Left ventricle myocardium inferior (tissue), 1 donor: ENCODE measurements around the gene MT1E. TPM values are rescaled to one million over a fixed set of nuclear protein-coding genes. Genes with fewer than 3 reads are reported as not detected.
A peak's percentile ranks its signal among the peaks of the same experiment; 100 is the strongest.

ENCODE experiments used
- DNase-seq: peaks from one replicate; pipeline ENCODE4 v3.0.0-alpha.2; 2020
- H3K27ac ChIP-seq: fragments of 200-600 bp; replicated peaks from 2 replicates; pipeline ENCODE4 v1.8.0; 2021
- H3K27me3 ChIP-seq: fragments of 200-600 bp; 2 replicates; pipeline ENCODE4 v1.8.0; 2021; ENCODE audit warnings: low read depth
- H3K36me3 ChIP-seq: fragments of 200-600 bp; 2 replicates; pipeline ENCODE4 v1.8.0; 2021
- H3K4me1 ChIP-seq: fragments of 200-600 bp; 2 replicates; pipeline ENCODE4 v1.8.0; 2021
- H3K4me3 ChIP-seq: fragments of 200-600 bp; 2 replicates; pipeline ENCODE4 v1.8.0; 2021; ENCODE audit warnings: mild to moderate bottlenecking, moderate library complexity
- H3K9me3 ChIP-seq: fragments of 200-600 bp; replicated peaks from 2 replicates; pipeline ENCODE4 v1.8.0; 2021
- CTCF ChIP-seq: fragments of 200-600 bp; IDR thresholded peaks from 2 replicates; pipeline ENCODE4 v1.8.0; 2021; ENCODE audit warnings: antibody characterized with exemption, mild to moderate bottlenecking, borderline replicate concordance
- intact Hi-C: fragments of 100-400 bp; cut with micrococcal nuclease; formaldehyde crosslinking; loops from one replicate; pipeline ENCODE4 v1.11.0; 2022
- total RNA-seq: library from RNA; stranded (reverse); fragmentation: NEBNext Ultra II Directional; extraction: Animal tissue kit (Norgen Biotek cat#: 25700); gene quantifications from one replicate; pipeline ENCODE4 v1.2.1, GENCODE V29; 2021
- donor health status: DM: no; HTN: yes; CAD: no; lungs with severe emphysema.

The MT1E gene
- total RNA-seq, 1 donor from 2014 or later: 126 TPM

- Histone ChIP-seq H3K9me3 (no peaks in the 10 kb centered on the region), H3K4me1 (no peaks in the 10 kb centered on the region), H3K4me3 (no peak overlapping the region), H3K36me3 (no peaks in the 10 kb centered on the region), H3K27me3 (peaks cover 61% of the 10 kb centered on the region), H3K27ac (no peak overlapping the region)
- TF ChIP-seq CTCF: no peak
- no peak for DNase-seq
- intact Hi-C loops: no loop called here
Measured at GRCh38 chr16:56583351-56584168, 42.0 kb upstream of the MT1E start.

DNA sequence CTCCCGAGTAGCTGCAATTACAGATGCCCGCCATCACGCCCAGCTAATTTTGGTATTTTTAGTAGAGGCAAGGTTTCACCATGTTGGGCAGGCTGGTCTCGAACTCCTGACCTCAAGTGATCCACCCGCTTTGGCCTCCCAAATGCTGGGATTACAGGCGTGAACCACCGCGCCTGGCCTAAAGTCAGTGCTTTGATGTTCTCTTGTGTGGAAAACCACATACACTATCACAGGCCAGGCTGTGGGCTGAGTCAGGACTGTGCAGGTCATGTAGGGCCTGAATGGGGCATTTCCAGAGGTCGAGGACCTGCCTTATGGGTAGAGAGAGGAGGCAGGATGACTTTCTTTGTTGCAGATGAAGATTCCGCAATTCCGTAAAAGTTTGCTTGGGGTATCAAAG is 41.3 kb upstream of the MT1E start:
- peaks cover 5% of the 10 kb centered on the region for H3K4me1 ChIP-seq
- no peak for TF ChIP-seq CTCF
- intact Hi-C loops: no loop called here
- no peak for DNase-seq
- peaks cover 68% of the 10 kb centered on the region for H3K27me3 ChIP-seq
- no peak overlapping the region for H3K27ac ChIP-seq
- H3K4me3 ChIP-seq: no peak overlapping the region
- H3K9me3 ChIP-seq: no peaks in the 10 kb centered on the region
- H3K36me3 ChIP-seq: no peaks in the 10 kb centered on the region

DNA sequence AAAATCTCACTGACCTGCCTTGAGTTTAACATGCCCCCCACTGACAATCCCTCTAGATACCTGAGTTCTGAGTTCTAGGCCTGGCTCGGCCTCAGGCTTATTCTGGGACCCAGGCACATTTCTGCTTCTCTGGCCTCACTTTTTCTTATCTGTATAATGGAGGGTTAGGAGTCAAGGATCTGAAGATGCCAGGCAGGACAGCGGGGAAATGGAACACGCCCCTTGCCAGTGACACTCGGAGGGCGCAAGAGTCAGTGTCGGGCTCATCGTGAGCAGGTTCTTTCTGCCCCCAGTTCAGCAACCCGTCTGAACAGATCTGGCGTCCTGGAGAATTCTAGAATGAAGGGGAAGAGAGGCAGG is 36.8 kb upstream of the MT1E start:
- peak overlapping the region; percentile 66 for H3K4me3 ChIP-seq
- peaks cover 3% of the 10 kb centered on the region for H3K9me3 ChIP-seq
- TF ChIP-seq CTCF: no peak
- peaks cover 70% of the 10 kb centered on the region for H3K27me3 ChIP-seq
- H3K36me3 ChIP-seq: no peaks in the 10 kb centered on the region
- intact Hi-C loops: no loop called here
- no peak overlapping the region for H3K27ac ChIP-seq
- no peak for DNase-seq
- peaks cover 11% of the 10 kb centered on the region for H3K4me1 ChIP-seq

DNA sequence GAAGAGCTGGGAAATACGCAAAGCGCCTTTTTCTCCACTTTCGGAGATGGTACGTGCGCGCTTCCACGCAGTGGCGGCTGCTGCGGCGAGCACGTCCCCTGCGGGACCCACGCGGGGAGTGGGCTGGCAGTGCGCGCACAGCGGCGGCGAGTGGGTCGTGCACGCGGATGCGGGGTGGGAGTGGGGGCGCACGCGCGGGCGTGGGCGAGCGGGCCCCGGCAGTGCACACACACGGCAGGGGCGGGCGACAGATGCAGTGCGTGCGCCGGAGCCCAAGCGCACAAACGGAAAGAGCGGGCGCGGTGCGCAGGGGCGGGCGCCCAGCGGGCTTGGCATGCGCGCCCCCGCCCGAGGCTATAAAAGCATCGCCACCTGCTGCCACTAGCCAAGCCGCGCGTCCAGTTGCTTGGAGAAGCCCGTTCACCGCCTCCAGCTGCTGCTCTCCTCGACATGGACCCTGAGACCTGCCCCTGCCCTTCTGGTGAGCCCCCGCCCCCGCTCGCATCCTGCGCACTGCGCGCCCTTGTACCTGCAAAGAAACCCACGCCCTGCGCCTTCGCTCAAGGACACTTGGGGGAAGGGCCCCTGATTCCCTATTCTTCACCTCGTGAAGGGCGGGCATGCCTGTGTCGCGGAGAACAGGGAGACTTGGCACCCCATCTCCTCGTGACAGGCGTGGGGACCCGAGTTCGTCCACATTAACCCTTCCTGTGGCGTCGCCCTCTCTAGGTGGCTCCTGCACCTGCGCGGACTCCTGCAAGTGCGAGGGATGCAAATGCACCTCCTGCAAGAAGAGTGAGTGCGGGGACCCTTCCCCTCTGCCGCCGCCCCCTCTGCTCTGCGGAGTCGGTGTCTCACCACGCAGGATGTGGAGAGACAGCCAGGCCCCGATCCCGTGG is 36.2 kb upstream of the MT1E start, which contains the start of gene MT3:
Gene MT3, plus strand, starts transcription at position 388 of the 899 bp plus-strand sequence. Its CDS starts 63 bp downstream, at position 451.
- TF ChIP-seq CTCF: no peak
- intact Hi-C loops: no loop called here
- Histone ChIP-seq H3K4me1 (peaks cover 11% of the 10 kb centered on the region), H3K27ac (no peak within 1 kb of the TSS), H3K9me3 (peaks cover 8% of the 10 kb centered on the region), H3K36me3 (no peaks in the 10 kb centered on the region), H3K27me3 (peaks cover 64% of the 10 kb centered on the region), H3K4me3 (peak within 1 kb of the TSS; percentile 66)
- no peak for DNase-seq

- no peak for DNase-seq
- intact Hi-C loops: no loop called here
- no peak overlapping the region for H3K27ac ChIP-seq
- no peak for TF ChIP-seq CTCF
- H3K27me3 ChIP-seq: peaks cover 44% of the 10 kb centered on the region
- H3K9me3 ChIP-seq: peaks cover 8% of the 10 kb centered on the region
- peaks cover 11% of the 10 kb centered on the region for H3K4me1 ChIP-seq
- no peaks in the 10 kb centered on the region for H3K36me3 ChIP-seq
- H3K4me3 ChIP-seq: no peak overlapping the region
Measured at GRCh38 chr16:56591377-56592060, 34.1 kb upstream of the MT1E start.
